GM19043 (cell line): ENCODE measurements around the gene TMEM141.
"Not testable (repeated sequence)": the region's sequence is repeated elsewhere in the genome, so short reads cannot be mapped to it uniquely, and the experiment has no call there.

ENCODE experiments used
- ATAC-seq: cut with Tn5 transposase; IDR thresholded peaks from one replicate; pipeline ENCODE4 v1.9.1; 2021; ENCODE audit warnings: low read depth; ENCODE audit not compliant: unreplicated experiment

Gene TMEM141

DNA sequence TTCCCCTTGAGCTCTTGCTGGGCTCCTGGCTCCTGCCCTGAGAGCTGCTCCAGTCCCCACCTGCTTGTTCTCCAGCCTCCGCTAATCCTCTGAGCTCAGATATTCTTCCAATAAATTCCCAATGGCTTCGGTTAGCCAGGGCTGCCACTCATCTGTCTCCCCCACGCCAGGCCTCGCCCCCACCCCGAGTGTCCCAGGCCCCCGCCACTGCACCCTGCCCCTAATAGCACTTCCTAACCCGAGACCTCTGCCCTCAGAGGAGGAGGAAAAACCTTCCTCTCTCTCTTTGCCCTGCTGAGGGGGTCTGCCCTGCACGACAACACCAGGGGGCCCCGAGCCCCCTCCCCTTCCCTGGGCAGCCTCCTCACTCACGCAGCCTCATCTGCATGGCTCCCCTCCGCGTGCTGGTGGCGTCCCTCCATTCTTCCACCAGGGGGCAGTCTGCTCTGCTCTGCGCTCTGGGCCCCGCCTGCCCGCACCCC is 21.4 kb upstream of the TMEM141 start:
- no peak for ATAC-seq

DNA sequence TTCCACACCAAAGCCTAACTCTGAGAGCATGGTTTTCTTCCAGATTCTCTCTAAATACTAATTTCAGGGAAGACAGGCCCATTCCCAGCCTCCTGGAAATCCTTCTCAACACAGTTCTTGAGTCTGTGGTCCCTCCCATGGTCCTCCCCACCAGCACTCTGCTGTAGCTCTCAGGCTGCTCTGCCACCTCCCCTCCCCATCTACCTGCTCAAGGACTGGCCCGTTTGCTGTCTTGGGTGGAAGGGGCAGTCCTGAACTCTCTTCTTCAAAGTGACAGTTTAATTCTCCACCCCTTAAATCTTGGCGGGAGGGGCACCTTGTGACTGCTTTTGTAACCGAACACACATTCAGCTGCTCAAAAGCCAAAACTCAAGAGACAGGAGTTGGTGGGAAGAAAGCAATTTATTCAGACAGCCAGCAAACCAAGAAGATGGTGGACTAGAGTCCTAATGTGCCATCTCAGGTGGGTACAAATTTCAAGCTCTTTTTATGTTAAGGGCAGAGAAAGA is 19.2 kb upstream of the TMEM141 start:
- no peak for ATAC-seq

DNA sequence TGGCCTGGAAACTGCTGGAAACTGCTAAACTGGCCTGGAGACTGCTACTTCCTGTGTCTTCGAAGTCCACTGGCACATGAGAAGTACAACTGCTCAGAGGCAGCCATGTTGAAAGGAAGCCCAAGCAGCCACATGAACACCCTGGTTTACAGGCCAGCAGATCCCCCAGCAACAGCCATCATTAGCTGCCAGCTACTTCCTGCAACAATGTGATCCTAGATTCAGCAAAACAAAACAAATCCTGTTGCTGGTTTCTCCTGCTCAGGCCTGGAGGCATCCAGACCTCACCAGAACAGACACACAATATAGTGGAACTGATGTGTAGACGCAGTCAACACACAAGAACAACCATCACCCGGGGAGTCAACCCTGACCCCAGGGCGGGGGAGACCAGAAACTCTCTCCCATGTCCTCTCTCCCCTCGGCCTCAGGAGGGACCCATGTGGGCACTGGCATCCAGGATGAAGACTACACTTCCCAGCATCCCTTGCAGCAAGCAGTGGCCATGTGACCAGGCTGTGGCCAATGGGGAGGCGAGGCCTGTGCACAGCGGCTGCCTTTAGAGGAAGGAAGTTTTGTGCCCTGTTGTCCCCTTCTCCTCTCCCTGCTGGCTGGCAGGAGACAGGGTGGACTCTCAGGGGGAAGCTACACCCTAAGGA is 17.6 kb upstream of the TMEM141 start:
- no peak for ATAC-seq

DNA sequence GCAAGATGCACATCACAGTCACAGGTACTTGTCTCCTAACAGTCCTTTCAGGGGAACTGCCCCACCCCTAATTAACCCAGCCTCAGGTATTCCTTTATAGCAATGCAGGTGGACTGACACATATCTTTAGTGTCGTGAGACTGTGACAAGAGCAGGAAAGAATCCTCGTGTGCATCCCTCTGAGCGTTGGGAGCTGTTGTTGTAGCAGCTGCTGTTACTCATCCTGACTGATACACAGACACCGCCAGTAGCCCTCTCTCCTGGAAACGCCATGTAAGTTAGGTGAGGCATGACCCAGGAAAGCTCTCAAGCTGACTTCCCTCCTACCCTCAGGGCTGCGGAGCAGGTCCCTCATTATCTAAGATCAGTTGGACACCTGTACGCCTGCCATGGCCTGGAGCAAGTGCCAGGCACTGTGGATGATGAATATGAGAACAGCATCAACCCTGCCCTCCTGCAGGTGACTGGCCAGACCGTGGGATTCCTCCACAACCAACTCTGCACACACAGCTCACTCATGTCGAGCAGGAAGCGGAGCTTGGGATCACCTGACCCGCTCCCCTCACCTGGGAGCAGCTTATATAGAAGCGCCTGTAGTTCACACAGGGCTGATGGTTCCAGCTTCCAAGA is 16.6 kb upstream of the TMEM141 start:
- ATAC-seq, result no peak

DNA sequence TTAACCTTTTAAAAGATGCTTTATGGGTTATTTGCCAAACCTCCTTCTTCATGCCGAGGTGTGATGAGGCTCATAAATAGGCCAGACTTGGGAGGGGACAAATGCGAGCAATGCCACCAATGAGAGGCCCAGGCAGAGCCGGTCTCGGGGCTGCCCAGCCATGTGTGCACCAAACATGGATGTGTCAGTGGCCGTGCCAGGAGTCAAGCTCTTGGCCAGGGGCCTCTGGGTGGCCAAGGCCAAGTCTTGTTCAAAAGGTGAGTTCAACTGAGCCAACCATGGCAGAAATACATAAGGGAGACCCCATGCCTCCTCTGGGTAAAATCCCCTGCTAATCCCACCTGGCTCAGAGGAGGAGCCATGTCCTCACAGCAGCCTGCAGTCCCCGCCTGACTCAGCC is 16.0 kb upstream of the TMEM141 start:
- no peak for ATAC-seq

DNA sequence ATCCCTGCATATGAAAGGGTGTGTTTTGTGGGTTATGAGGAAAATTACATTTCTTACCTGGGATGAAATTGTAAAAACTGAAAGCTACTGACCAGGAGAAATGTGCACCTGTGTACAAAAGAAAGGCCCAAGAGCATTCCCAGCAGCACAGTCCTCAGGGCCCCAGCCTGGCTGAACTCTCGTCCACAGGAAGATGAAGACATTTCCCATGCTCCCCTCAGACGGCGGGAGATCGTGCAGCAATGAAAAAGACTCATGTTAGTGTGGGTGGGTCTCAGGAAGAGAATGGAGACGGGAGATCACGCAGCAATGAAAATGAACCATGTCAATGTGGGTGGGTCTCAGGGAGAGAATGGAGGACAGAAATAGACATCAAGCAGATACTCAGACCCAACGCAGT is 14.2 kb upstream of the TMEM141 start:
- no peak for ATAC-seq

DNA sequence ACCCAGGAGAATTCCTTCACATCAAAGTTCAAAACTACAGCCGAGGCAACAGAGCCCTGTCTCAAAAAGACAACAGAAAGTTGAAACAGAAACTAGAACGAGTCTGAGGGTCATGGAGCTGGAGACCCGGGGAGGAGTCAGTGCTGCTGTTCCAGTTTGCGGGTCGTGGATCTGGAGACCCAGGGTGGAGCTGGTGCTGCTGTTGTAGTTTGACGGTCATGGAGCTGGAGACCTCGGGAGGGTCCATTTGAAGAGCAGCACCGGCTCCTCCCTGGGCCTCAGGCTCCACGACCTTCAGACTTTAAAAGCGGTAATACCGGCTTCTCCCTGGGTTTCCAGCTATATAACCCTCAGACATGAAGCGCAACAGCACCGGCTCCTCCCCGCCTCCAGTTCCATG is 13.8 kb upstream of the TMEM141 start:
- ATAC-seq, result no peak

DNA sequence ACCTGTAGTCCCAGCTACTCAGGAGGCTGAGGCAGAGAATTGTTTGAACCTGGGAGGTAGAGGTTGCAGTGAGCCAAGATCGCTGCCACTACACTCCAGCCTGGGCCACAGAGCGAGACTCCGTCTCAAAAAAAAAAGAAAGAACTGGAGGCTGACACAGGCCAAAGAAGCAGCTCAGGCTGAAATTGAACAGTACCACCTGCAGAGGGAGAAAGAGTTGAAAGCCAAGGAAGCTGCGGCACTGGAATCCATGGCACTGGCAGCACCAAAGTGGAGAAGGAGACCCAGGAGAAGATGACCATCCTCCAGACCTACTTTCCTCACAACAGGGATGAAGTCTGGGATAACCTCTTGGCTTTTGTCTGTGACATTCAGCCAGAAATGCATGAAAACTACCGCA is 11.3 kb upstream of the TMEM141 start:
- no peak for ATAC-seq

DNA sequence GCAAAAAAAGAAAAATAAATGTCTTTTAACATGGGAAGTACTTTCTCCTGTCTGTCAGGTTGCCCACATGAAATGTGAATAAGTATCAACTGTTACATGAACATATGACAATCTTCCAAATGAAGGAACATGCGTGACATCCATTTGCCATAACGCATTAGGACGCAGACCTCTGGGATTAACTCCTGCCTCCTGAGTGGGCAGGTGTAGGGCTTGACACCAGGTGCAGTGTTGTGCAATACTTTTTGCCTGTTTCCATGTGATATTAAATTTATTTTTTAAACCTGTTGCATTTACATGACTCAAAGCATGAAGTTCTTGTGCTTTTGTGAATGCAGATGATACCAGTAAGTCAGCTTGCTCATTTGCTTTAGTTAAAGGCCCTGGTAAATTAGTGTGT is 8.7 kb upstream of the TMEM141 start:
- ATAC-seq, result no peak

DNA sequence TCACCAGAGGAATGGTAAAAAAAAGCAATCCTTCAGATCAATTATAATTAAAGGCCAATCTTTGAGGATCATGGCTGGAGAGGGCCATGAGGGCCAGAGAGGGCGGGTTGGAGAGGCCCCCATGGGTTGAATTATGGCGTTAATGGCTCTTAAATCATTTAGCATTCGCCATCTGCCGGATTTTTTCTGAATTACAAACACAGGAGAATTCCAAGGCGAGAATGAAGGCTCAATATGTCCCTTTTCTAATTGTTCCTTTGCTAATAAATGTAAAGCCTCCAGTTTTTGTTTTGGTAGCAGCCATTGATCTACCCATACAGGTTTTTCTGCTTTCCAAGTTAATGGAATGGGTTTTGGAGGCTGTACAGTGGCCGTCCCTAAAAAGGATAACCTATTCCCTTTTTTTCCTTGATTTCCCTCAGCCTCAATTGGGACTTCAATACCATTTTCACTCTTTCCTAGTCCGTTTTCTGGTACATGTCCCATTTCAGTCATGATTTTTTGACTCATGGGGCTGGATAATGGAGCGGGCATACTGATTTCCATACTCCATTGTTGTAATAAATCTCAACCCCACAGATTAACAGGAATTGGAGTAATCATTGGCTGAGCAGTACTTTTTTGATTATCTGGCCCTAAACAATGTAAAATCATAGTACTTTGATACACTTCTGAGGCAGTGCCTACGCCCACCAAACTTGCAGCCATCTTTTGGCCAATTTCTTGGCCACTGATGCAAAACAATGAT is 6.7 kb upstream of the TMEM141 start:
- no peak for ATAC-seq

DNA sequence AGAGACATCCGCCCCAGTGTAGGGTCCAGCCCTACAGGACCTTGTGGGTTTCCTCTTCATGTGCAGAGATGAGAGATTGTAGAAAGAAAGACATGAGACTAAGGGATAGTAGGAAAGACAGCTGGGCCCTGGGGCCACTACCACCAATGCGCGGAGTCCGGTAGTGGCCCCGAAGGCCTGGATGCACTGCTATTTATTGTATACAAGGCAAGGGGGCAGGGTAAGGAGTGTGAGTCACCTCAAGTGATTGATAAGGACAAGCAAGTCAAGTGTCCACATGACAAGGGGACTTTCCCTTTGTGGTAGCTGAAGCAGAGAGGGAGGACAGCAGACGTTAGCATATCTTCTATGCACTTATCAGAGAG is 6.2 kb upstream of the TMEM141 start:
- ATAC-seq, result no peak

DNA sequence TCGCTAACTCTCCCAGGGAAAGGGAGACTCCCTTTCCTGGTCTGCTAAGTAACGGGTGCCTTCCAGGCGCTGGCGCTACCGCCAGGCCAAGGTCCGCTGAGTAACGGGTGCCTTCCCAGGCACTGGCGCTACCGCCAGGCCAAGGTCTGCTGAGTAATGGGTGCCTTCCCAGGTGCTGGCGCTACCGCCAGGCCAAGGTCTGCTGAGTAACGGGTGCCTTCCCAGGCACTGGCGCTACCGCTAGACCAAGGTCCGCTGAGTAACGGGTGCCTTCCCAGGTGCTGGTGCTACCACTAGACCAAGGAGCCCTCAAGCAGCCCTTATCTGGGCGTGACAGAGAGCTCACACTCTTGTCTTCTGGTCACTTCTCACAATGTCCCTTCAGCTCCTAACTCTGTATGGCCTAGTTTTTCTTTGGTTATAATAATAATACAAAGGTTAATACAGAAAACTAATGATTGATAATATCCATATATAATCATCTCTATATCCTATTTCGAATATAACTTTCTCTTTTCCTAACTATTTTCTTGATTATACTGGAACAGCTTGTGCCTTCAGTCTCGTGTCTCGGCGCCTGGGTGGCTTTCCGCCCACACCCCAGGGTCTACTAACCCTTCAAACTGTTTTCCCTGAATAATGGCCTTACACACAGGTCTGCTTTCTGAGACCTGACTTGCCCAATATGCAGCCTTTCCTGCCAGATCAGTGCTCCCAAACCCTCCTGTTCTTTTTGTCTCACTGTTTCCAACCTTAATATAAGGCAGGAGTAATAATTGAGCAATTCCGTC is 5.4 kb upstream of the TMEM141 start:
- not testable (repeated sequence) for ATAC-seq

DNA sequence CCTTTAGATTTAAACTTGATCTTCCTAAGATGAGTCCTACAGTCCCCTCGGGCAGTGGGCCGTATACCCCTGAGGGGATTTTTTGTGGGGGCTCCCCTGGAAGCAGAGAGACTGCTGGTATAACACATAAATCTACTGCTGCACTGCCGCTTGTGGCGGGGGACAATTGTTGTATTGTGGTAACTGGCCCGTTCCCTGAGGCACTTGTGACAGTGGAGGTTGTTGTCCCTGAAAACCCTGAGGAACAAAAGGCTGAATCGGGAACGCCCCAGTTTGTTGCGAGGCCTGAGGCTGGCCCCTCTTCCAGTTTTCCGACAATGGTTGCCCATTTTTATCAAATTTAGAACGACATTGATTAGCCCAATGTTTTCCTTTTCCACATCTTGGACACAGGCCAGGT is 4.7 kb upstream of the TMEM141 start:
- ATAC-seq, result no peak

DNA sequence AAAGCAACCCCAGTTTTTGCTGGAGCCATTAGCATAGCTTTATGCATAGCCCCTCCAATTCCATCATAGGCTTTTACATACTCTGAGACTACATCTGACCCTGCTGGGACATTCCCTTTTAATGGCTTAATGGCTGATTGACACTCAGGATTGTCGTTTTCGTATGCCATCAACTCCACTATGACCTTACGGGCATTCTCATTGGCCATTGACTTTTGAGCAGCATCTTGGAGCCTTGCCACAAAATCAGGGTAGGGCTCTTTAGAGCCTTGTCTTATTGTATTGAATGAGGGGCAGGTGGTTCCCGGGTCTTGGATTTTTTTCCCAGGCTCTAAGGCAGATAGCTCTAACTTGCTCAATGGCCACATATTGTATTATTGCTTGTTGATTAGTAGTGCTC is 4.2 kb upstream of the TMEM141 start:
- not testable (repeated sequence) for ATAC-seq

DNA sequence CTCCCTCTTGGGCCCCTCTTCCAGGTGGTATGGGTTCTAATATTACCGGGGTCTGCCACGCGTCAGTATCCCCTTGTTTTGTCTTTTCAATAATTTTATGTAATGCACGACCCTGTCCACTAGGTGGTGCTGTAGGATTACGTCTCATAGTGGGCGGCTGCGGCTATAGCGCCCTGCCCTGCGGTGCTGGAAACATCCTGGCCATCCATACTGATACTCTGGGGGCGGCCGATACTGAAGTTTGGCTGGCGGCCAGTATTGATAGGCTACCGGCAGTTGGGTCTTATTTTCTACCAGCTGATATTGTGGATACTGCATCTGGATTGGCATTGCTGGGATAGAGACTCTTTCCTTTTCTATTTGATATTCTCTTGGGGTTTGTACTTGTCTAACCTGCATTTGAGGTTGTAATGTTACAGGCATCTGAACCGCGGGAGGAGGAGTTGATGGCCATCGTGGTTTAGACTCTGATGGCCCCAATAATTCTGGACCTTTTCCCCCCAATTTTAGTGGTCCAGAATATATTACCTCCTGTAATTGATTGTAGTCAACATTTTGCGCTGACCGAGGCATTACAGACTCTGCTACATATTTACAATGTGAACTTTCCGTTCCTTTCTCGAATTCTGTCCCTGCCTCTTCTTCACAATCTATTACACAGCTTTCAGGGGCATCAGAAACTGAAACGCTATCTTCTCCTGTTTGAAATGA is 3.3 kb upstream of the TMEM141 start:
- ATAC-seq, result no peak

DNA sequence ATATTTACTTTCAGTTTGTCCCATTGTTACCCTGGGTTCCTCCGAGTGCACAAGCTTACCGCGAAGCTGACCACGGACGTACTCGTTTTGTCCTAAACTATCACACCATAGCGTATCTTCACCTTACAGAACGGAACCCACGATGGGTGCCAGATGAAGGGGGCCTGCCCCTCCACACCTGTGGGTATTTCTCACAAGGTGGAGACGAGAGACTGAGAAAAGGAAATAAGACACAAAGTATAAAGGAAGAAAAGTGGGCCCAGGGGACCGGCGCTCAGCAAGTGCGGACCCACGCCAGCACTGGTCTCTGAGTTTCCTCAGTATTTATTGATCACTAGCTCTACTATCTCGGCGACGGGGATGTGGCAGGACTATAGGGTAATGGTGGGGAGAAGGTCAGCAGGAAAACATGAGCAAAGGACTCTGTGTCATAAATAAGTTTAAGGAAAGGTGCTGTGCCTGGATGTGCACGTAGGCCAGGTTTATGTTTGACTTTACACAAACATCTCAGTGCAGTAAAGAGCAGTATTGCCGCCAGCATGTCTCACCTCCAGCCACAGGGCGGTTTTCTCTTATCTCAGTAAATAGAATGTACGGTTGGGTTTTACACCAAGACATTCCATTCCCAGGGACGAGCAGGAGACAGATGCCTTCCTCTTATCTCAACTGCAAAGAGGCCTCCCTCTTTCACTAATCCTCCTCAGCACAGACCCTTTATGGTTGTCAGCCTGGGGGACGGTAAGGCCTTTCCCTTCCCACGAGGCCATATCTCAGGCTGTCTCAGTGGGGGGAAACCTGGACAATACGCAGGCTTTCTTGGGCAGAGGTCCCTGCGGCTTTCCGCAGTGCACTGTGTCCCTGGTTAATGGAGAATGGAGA is 2.3 kb upstream of the TMEM141 start:
- ATAC-seq, result not testable (repeated sequence)

DNA sequence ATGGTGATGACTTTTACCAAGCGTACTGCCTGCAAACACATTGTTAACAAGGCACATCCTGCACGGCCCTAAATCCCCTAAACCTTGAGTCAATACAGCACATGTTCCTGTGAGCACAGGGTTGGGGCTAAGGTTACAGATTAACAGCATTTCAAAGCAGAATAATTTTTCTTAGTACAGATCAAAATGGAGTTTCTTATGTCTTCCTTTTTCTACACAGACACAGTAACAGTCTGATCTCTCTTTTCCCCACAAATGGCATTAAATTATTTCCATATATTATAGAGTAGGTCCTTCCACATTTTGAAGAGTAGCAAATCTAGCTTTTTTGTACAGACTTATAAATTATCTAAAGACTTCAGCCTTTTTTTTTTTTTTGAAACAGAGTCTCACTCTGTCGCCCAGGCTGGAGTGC is 1.6 kb upstream of the TMEM141 start:
- no peak for ATAC-seq

DNA sequence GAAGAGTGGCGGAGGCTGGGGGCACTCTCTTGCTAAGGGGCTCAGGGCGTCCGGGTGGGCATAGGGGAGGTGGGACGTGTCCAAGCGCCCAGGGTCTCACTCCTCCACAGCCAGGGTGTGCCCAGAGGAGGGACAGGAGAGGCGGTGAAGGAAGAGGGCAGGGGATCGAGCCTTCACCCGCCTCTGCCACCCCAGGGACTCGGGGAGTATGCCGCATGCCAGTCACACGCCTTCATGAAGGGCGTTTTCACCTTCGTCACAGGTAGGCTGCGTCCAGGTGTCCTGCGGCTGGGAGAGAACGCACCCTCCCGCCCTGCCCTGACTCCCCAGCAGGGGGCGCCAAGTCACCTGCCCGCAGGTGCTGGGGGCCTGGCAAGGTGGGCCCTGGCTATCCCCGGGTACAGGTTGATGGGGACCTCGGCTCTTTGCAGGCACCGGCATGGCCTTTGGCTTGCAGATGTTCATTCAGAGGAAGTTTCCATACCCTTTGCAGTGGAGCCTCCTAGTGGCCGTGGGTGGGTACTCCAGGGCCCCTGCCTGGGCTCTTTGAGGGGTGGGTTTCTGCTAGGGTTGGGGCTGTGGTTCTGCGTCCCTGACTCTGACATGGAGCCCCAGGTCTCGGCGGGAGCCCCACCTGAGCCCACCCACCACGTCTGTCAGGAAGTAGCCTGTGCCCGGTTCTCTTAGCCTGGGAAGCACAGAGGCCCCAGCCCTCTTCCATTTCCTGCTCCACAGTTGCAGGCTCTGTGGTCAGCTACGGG is 552 bp downstream of the TMEM141 start:
- no peak for ATAC-seq
